Psoas muscle (tissue), 8 donors: Measurements from ENCODE around the gene SMAD1. TPM values are rescaled to one million over a fixed set of nuclear protein-coding genes. Genes with fewer than 3 reads are reported as not detected.

Experiments
- ATAC-seq, 4 donors: fragments of 200-7000 bp; cut with Tn5 transposase; one replicate each; pipeline ENCODE4 v1.9.1; 2020; ENCODE audit warnings: moderate library complexity in 3 of 4, mild to moderate bottlenecking in 2 of 4
- DNase-seq, 2 donors: peaks; one replicate each; pipeline ENCODE4 v3.0.0-alpha.2; 2020
- H3K27ac ChIP-seq: fragments of 200-600 bp; one replicate; pipeline ENCODE4 v1.8.0; 2022
- H3K27me3 ChIP-seq, 3 donors: fragments of 200-600 bp in 1 of 3; one replicate each; pipeline versions ENCODE4 v1.6.1 to v1.8.0; 2013 to 2022; ENCODE audit warnings: low read length in 2 of 3, mild to moderate bottlenecking in 2 of 3, moderate library complexity in 1 of 3; ENCODE audit not compliant: insufficient read depth in 3 of 3
- H3K36me3 ChIP-seq, 2 donors: fragments of 200-600 bp in 1 of 2; one replicate each; pipeline versions ENCODE4 v1.6.1 to v1.8.0; 2013 to 2022; ENCODE audit warnings: low read depth in 1 of 2, mild to moderate bottlenecking in 1 of 2, moderate library complexity in 1 of 2; ENCODE audit not compliant: insufficient read depth in 1 of 2
- H3K4me1 ChIP-seq: fragments of 200-600 bp; one replicate; pipeline ENCODE4 v1.8.0; 2022
- H3K4me3 ChIP-seq: fragments of 200-600 bp; one replicate; pipeline ENCODE4 v1.8.0; 2022; ENCODE audit warnings: mild to moderate bottlenecking
- H3K9me3 ChIP-seq: fragments of 200-600 bp; one replicate; pipeline ENCODE4 v1.8.0; 2022
- CTCF ChIP-seq: fragments of 200-600 bp; IDR thresholded peaks from one replicate; pipeline ENCODE4 v1.8.0; 2022; ENCODE audit warnings: antibody characterized with exemption
- WGBS, 3 donors: extraction: QIAGEN DNeasy Blood & Tissue Kit; methylation state at CpG; one replicate each; pipeline versions ENCODE4 v1.1.6 to v1.1.7; 2013; 5-methylcytosine and 5-hydroxymethylcytosine counted together
- intact Hi-C, 2 donors: fragments of 100-400 bp; cut with DNase I; formaldehyde crosslinking; loops; one replicate each; pipeline versions ENCODE4 v1.11.0 to v1.14.2; 2022
- polyA plus RNA-seq, 3 donors: library from polyadenylated mRNA; stranded (reverse); fragments of 200-250 nt; gene quantifications; one replicate each; pipeline ENCODE4 v1.2.3, GENCODE V29; 2013
- total RNA-seq, 4 donors: library from RNA; stranded (reverse); fragmentation: NEBNext Ultra II Directional in 2 of 4; extraction: Animal tissue kit (Norgen Biotek cat#: 25700) in 2 of 4; gene quantifications; one replicate each; pipeline versions ENCODE4 v1.2.1 to v1.2.4, GENCODE V29; 2021 to 2023
- donor health status: healthy with polysubstance abuse.
- donor health status: DM: no; HTN: no; CAD: no; lungs with moderate emphysema.
- donor health status: Bipolar disorder and iron deficiency.
- donor health status: healthy.
- donor health status: DM: yes; HTN: yes; CAD: no.
- donor health status: DM: no; HTN: no; CAD: no.
- donor health status: DM: no; HTN: no; CAD: no.
- donor health status: DM: yes; HTN: yes; CAD: no.

SMAD1 gene
- total and polyA plus RNA-seq, 7 donors = 5.0 to 30.6 (median 17.2) TPM

- DNase-seq = no peak
- peak overlapping the region; percentile 4 for H3K4me3 ChIP-seq
- H3K27me3 ChIP-seq = no peaks in the 10 kb centered on the region
- H3K4me1 ChIP-seq = peaks cover 59% of the 10 kb centered on the region
- peak in 1 of 4 donors; percentile 38 for ATAC-seq
- 45 to 59% (median 48%) methylated on average over 3 of the region's 3 CpGs for WGBS, 3 donors
- H3K27ac ChIP-seq = no peak overlapping the region
- H3K9me3 ChIP-seq = no peaks in the 10 kb centered on the region
- intact Hi-C loops = no loop called here
- no peaks in the 10 kb centered on the region for H3K36me3 ChIP-seq
- no peak for TF ChIP-seq CTCF
Measured at GRCh38 chr4:145501051-145501660, 19.5 kb downstream of the SMAD1 start.

GRCh38 chr4:145502809-145503208, 21.2 kb downstream of the SMAD1 start:
- H3K4me1 ChIP-seq = peaks cover 69% of the 10 kb centered on the region
- 80 to 88% (median 82%) methylated on average over 5 of the region's 5 CpGs for WGBS, 3 donors
- DNase-seq (no peak), ATAC-seq (no peak)
- no peaks in the 10 kb centered on the region for H3K9me3 ChIP-seq
- H3K27me3 ChIP-seq = no peaks in the 10 kb centered on the region
- H3K4me3 ChIP-seq = no peak overlapping the region
- no peak overlapping the region for H3K27ac ChIP-seq
- no peak for TF ChIP-seq CTCF
- intact Hi-C loops = no loop called here
- no peaks in the 10 kb centered on the region for H3K36me3 ChIP-seq

- H3K4me1 ChIP-seq = peaks cover 67% of the 10 kb centered on the region
- WGBS, 3 donors = 73 to 79% (median 77%) methylated on average over 6 of the region's 6 CpGs
- H3K27ac ChIP-seq = no peak overlapping the region
- no peak for TF ChIP-seq CTCF
- DNase-seq (no peak), ATAC-seq (no peak)
- no peaks in the 10 kb centered on the region for H3K27me3 ChIP-seq
- H3K9me3 ChIP-seq = no peaks in the 10 kb centered on the region
- H3K36me3 ChIP-seq = no peaks in the 10 kb centered on the region
- intact Hi-C loops = no loop called here
- H3K4me3 ChIP-seq = no peak overlapping the region
Measured at GRCh38 chr4:145503486-145504072, 21.9 kb downstream of the SMAD1 start.

- Histone ChIP-seq H3K27me3 (no peaks in the 10 kb centered on the region), H3K27ac (no peak overlapping the region), H3K9me3 (no peaks in the 10 kb centered on the region), H3K4me1 (peaks cover 57% of the 10 kb centered on the region), H3K4me3 (no peak overlapping the region), H3K36me3 (no peaks in the 10 kb centered on the region)
- TF ChIP-seq CTCF = no peak
- 88 to 92% (median 90%) methylated on average over 3 of the region's 3 CpGs for WGBS, 3 donors
- DNase-seq (no peak), ATAC-seq (no peak)
- intact Hi-C loops = no loop called here
Measured at GRCh38 chr4:145505995-145506394, 24.3 kb downstream of the SMAD1 start.

GRCh38 chr4:145507636-145508035, 26.0 kb downstream of the SMAD1 start:
- intact Hi-C loops = no loop called here
- no peak for DNase-seq
- WGBS, 3 donors = 55 to 91% (median 83%) methylated on average over 1 of the region's 1 CpG
- ATAC-seq = no peak
- H3K4me1 ChIP-seq = peaks cover 42% of the 10 kb centered on the region
- no peaks in the 10 kb centered on the region for H3K36me3 ChIP-seq
- H3K27me3 ChIP-seq = no peaks in the 10 kb centered on the region
- no peak overlapping the region for H3K27ac ChIP-seq
- no peak overlapping the region for H3K4me3 ChIP-seq
- no peak for TF ChIP-seq CTCF
- H3K9me3 ChIP-seq = peaks cover 12% of the 10 kb centered on the region
